Liver (tissue), 3 donors: ENCODE results near the gene TTC23.

Experiments
- FOXA1 ChIP-seq: IDR thresholded peaks from 2 replicates; pipeline ENCODE4 v1.6.1; 2016; ENCODE audit warnings: antibody characterized with exemption
- GABPA ChIP-seq, 2 donors: IDR thresholded peaks in 1 of 2; conservative IDR thresholded peaks in 1 of 2; 2 replicates each; pipeline ENCODE4 v1.6.1; 2016; ENCODE audit warnings: antibody characterized with exemption in 2 of 2, mild to moderate bottlenecking in 1 of 2, moderate library complexity in 1 of 2
- RAD21 ChIP-seq, 2 donors: IDR thresholded peaks; 2 replicates each; pipeline ENCODE4 v1.6.1; 2016; ENCODE audit warnings: antibody characterized with exemption in 2 of 2, mild to moderate bottlenecking in 2 of 2
- YY1 ChIP-seq: IDR thresholded peaks from 2 replicates; pipeline ENCODE4 v1.6.1; 2016; ENCODE audit warnings: antibody characterized with exemption, mild to moderate bottlenecking
- TF ChIP-seq, protein P1 (sequence below): IDR thresholded peaks from 2 replicates; pipeline ENCODE4 v1.6.1; 2016; ENCODE audit warnings: antibody characterized with exemption
- TF ChIP-seq, protein P2 (sequence below): fragments of 150-350 bp; IDR thresholded peaks from 2 replicates; pipeline ENCODE4 v1.5.1; 2017; ENCODE audit warnings: improper control_type of control experiment, low read depth, low read length; ENCODE audit not compliant: missing input control
- donor health status: healthy.
- donor health status: healthy.

DNA sequence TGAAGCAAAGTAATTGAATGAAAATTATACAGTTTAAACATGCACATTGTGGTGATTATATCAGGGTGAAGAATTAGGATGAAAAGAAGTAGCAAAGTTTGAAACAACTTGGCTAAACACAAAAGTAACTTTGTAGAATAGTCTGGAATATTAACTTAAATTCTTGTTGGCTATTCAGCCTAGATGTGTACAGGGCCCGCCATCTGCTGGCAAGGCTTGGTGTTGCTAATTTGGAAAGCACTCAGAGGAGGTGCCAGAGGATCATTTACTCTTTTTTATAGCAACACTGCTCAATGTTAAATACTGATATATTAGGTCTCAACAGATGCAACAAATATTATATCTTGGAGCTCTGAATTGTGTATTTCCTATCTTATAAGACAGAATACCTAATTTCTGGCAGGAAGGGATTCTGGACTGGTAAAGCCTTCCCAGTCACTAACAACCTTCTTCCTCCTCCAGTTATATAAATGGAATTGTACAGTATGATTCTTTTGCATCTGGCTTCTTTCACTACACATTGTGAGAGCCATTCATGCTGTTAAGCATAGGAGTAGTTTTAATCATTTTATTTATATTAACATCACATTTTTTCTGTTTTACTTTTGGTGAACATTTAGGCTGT lies 36.1 kb downstream of the TTC23 start:
- TF ChIP-seq, protein P1, sequence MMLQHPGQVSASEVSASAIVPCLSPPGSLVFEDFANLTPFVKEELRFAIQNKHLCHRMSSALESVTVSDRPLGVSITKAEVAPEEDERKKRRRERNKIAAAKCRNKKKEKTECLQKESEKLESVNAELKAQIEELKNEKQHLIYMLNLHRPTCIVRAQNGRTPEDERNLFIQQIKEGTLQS, result no peak
- TF ChIP-seq RAD21 (IDR thresholded peaks at IDR 0.05) (peak; percentile 97 to 98), YY1 (no peak), FOXA1 (no peak), GABPA (IDR thresholded peaks at IDR 0.05 in 1 of 2, conservative IDR thresholded peaks at IDR 0.05 in 1 of 2) (no peak)
- TF ChIP-seq, protein P2, sequence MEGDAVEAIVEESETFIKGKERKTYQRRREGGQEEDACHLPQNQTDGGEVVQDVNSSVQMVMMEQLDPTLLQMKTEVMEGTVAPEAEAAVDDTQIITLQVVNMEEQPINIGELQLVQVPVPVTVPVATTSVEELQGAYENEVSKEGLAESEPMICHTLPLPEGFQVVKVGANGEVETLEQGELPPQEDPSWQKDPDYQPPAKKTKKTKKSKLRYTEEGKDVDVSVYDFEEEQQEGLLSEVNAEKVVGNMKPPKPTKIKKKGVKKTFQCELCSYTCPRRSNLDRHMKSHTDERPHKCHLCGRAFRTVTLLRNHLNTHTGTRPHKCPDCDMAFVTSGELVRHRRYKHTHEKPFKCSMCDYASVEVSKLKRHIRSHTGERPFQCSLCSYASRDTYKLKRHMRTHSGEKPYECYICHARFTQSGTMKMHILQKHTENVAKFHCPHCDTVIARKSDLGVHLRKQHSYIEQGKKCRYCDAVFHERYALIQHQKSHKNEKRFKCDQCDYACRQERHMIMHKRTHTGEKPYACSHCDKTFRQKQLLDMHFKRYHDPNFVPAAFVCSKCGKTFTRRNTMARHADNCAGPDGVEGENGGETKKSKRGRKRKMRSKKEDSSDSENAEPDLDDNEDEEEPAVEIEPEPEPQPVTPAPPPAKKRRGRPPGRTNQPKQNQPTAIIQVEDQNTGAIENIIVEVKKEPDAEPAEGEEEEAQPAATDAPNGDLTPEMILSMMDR, result peak; percentile 88
